Left renal pelvis (tissue), 4 donors: ENCODE data around the gene RPL36AL. TPM values are rescaled to one million over a fixed set of nuclear protein-coding genes. Genes with fewer than 3 reads are reported as not detected.
"Not testable (repeated sequence)": the region's sequence is repeated elsewhere in the genome, so short reads cannot be mapped to it uniquely, and the experiment has no call there.

ENCODE experiments used
- DNase-seq, 4 donors: peaks; one replicate each; pipeline ENCODE4 v3.0.0-alpha.2; 2013; ENCODE audit warnings: low read depth in 4 of 4, low spot score in 3 of 4
- polyA plus RNA-seq, 4 donors: library from polyadenylated mRNA; unstranded; fragments of 120-200 nt; gene quantifications; one replicate each; pipeline ENCODE4 v1.2.1, GENCODE V29; 2013; ENCODE audit not compliant: insufficient read length in 4 of 4

RPL36AL gene
- polyA plus RNA-seq, 4 donors: 142 to 225 (median 187) TPM

DNA sequence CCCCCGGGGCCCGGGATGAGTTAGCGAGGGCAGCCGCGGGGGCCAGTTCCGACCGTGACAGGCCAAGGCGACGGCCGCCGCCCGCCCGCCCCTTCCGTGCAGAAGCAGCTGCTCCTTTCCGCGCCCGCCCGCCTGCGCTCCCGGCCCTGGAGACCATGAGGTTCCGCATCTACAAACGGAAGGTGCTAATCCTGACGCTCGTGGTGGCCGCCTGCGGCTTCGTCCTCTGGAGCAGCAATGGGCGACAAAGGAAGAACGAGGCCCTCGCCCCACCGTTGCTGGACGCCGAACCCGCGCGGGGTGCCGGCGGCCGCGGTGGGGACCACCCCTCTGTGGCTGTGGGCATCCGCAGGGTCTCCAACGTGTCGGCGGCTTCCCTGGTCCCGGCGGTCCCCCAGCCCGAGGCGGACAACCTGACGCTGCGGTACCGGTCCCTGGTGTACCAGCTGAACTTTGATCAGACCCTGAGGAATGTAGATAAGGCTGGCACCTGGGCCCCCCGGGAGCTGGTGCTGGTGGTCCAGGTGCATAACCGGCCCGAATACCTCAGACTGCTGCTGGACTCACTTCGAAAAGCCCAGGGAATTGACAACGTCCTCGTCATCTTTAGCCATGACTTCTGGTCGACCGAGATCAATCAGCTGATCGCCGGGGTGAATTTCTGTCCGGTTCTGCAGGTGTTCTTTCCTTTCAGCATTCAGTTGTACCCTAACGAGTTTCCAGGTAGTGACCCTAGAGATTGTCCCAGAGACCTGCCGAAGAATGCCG is 872 bp upstream of the RPL36AL start:
- DNase-seq: no peak

DNA sequence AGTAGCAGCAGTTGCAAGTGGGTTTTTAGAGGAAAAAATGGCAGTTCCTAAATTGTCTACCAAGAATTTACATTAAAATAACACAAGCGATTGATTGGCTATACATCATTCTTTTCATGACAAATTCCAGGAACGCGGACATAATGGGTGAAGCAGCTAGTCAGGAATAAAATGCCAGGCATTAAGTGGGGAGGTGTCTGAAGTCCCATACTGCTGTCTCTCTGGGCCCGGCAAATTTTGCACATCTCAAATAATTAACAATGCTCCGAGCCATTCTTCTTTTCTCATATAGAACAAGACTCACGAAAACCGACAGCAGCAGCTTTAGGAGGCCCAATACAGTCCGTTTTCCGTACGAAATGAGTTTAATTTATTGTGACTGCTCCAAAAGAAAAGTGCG is 696 bp downstream of the RPL36AL start:
- DNase-seq: no peak

DNA sequence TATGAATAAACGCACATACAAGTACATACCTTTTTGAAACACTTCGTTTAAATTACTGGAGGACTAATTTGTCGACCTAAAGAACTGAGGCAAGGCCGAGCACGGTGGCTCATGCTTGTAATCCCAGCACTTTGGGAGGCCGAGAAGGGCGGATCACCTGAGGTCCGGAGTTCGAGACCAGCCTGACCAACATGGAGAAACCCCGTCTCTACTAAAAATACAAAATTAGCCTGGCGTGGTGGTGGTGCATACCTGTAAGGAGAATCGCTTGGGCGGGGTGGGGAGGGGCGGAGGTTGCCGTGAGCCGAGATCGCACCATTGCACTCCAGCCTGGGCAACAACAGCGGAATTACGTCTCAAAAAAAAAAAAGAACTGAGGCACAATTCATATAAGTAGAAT is 1.2 kb downstream of the RPL36AL start:
- DNase-seq: not testable (repeated sequence)

DNA sequence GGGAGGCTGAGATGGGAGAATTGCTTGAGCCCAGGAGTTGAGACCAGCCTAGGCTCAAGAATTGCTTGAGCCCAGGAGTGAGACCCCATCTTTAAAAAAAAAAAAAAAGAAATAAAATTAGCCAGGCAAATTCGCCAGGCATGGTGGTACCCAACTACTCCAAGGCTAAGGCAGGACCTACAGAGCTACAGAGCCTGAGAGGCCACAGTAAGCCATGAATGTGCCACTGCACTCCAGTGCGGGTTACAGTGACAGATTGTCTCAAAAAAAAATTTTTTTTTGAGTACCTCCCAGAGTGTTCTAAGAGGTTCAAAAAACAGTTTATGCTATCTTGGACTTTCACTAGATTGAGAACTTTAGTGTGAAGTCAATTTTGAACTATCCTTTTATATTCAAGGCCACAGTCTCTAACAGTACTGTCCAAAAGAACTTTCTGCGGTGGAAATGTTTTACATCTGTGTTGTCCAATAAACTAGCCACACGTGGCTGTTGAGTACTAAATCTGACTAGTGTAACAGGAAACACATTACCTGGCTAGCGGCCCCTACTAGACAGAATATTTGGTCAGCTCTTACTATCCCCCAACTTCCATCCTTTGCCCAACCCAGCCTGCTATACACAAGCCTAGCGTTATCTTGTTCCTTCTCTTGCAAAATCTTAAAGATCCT is 2.4 kb downstream of the RPL36AL start:
- DNase-seq: no peak

DNA sequence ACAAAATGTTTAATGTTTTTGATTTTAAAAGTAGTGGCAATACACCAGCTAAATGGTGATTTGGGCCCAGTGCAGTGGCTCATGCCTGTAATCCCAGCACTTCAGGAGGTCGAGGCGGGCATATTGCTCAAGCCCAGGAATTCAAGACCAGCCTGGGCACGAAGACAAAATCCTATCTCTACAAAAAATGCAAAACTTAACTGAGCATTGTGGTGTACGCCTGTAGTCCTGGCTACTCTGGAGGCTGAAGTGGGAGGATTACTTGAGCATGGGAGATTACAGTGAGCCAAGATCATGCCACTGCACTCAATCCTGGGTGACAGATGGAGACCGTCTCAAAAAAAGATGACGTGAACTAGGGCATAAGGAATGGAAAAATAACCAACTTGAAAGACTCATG is 4.7 kb downstream of the RPL36AL start:
- DNase-seq: no peak

DNA sequence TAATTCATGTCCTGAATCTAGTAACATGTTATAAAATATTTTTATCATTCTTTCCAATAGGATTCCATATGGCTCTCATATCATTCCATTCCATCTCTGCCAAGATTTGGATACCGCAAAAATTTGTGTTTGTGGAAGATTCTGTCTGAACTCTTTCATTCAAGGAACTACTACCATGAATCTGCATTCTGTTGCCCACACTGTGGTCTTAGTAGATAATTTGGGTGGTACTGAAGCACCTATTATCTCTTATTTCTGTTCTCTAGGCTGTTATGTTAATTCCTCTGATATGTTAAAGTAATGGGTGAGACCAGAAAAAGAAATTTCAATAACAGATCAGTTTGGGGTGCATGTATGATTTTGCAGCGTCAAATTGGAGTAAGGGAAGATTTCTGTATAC is 6.2 kb downstream of the RPL36AL start:
- DNase-seq: no peak

DNA sequence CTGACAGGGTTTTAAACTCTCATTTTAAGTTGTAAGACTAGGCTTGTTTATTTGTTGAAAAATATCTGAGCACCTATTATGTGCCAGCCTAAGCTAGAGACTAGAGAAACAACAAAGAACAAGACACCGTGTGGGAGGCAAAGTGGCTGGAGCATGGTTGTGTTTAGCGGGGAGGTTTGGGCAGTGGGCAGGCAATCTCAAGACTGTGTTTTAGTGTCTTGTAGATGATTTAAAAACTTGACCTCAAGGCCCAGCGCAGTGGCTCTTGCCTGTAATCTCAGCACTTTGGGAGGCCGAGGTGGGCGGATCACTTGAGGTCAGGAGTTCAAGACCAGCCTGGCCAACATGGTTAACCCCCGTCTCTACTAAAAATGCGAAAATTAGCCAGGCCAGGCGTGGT is 7.8 kb downstream of the RPL36AL start:
- no peak for DNase-seq

DNA sequence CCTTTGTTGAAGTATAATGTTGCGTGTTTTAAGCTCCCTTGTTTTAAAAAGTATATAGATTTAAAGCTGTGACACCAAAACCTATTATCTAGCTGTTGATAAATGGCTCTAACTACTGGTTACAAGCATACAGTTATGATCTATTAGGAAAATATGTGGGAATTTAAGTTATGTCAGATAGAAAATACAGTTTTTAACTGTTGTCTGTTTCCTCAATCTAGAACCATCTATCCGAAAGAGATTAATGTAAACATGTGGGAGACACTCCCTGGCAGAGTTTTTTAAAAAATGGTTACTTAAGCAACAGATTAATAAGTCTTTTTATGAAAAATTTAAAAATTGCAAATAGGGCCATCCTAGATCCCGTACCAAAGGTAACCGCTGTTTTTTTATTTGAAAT is 8.2 kb downstream of the RPL36AL start:
- DNase-seq: no peak

DNA sequence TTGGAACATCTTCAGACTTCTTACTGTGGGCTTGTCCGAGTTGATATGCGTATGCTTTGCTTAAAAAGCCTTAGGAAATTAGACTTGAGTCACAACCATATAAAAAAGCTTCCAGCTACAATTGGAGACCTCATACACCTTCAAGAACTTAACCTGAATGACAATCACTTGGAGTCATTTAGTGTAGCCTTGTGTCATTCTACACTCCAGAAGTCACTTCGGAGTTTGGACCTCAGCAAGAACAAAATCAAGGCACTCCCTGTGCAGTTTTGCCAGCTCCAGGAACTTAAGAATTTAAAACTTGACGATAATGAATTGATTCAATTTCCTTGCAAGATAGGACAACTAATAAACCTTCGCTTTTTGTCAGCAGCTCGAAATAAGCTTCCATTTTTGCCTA is 12.8 kb downstream of the RPL36AL start:
- DNase-seq: no peak

DNA sequence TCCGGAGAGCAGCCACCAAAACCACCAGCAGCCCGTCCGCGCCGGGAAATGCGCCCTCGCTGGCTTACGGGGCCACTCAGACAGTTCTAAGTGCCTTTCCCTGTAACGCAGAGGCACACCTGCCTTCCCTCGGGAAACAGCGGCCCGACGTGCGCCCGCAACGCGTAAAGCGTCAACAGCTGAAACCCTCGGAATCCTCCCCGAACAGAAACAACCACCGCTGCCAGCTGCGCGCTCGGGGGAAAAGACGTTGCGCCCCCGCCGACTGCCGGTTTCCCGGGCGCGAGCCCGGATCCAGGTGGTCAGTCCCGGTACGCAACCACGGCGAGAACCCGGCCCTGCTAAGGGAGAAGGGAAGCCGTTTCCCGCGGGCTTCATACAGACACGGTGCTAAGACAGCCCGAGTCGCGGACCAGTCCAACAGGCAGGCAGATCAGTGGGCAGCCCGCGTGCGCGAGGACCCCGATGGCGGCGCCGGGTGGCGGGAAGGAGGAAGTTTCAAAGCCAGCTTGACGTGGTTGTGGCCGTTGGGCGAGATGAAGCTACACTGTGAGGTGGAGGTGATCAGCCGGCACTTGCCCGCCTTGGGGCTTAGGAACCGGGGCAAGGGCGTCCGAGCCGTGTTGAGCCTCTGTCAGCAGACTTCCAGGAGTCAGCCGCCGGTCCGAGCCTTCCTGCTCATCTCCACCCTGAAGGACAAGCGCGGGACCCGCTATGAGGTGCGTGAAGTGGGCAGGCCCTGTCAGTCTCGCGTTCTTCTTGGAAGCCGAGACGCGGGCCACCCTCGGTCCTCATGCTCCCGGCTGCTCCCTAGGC is 21.7 kb downstream of the RPL36AL start, which contains the start of gene LRR1:
Gene LRR1, plus strand, starts transcription at position 456 of the 816 bp plus-strand sequence. Its CDS starts 81 bp downstream, at position 537.
- peak in 2 of 4 donors; percentile 72 to 77 for DNase-seq

DNA sequence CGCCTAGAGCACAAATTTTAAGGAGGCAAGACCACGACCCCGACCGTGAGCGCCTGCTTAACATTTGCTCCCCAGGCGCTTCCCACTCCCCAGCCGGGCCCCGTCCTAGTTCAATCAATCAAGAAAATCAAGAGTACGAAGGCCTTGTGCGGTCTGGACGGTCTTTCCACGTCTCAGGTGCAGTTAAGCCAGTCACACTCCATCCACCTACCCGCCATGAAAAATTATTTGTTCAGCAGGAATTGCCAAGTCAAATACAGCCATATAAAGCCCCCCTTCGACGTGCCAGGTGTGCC is 22.3 kb downstream of the RPL36AL start:
- no peak for DNase-seq

DNA sequence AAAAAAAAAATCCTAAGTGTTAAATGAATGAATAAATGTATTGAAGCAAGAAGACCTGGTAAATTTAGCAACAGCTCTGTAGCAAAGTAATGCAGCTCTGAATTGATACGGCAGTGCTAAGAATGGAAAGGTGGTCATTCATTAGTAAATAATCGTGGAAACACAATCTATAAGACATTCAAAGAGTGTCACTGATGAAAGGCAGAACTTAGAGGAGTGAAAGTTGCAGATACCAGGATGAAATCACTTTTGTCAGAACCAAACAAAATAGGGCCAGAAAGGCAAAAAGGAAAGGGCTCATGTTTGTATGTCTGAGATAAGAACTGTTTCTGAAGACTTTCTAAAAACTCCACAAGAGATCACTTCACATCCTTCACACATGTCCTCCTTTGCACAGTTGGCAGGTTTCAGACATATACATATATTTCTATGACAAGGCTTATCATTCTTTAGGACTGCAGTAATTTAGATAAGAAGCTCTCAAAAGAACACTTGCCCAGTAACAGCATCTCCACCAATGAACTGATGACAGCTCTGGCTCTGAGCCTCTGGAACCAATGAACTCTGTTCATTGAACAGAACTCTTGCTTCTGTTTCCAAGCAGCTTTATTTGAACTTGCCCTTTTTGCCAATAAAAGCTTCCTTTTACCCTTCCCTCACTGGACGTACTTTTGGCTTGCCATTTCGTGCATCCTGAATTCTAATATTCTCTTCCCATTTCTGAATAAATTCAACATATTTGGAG is 25.9 kb downstream of the RPL36AL start:
- no peak for DNase-seq

DNA sequence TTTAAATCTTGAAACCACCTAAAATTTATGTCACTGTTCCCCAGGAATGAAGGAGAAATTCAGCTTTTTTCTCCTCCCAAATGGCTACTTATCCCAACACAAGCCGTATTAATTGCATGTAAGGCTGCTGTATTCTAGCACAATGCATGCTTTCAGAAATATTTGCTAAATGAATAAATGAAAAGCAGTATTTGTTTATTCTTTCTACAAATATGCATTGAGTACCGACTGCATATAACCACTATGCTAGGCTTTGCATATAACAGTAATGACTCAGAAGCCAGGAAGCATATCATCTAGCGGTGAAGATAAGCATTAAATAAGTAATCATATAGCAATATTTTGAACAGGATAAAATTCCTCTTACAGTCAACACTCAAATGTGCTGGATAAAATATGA is 27.4 kb downstream of the RPL36AL start:
- no peak for DNase-seq

DNA sequence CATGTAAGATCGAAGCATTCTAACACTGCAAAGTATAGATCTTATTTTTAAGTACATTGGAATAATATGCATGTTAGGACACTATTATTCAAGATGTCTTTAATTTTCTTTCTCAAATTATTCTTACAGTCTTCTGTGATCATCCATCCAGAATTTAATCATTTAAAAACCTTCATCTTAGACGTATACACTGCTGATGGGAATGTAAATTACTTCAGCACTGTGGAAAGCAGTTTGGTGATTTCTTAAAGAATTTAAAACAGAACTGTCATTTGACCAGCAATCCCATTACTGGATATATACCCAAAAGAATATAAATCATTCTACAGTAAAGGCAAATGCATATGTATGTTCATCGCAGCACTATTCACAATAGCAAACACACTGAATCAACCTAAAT is 31.0 kb downstream of the RPL36AL start:
- DNase-seq: no peak

DNA sequence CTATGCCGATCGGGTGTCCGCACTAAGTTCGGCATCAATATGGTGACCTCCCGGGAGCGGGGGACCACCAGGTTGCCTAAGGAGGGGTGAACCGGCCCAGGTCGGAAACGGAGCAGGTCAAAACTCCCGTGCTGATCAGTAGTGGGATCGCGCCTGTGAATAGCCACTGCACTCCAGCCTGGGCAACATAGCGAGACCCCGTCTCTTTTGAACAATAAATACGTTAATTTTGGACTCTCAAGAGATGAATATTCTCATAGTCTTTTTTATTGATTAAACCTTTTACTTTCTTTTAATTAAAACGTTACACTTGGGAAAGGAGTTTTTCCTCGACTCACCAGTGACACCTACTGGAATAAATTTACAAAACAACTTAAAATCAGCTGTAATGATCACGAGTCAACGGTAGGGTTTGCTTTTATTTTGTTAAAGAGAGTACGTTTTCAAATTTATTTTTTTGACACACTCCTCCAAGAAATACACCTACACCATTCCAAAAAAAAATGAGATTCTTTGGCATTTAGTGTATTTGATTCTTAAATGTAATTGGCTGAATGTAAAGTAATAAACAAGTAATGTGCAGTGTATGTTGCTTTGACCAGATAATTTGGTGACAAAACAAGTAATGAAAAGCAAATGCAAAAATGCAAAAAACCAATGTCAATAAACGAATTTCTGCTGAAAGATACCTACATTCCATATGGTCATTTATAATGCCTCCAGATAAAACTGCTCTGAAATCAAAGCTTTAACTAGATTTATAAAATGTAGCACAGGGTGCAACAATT is 33.6 kb downstream of the RPL36AL start:
- DNase-seq: peak in 2 of 4 donors; percentile 56 to 65

DNA sequence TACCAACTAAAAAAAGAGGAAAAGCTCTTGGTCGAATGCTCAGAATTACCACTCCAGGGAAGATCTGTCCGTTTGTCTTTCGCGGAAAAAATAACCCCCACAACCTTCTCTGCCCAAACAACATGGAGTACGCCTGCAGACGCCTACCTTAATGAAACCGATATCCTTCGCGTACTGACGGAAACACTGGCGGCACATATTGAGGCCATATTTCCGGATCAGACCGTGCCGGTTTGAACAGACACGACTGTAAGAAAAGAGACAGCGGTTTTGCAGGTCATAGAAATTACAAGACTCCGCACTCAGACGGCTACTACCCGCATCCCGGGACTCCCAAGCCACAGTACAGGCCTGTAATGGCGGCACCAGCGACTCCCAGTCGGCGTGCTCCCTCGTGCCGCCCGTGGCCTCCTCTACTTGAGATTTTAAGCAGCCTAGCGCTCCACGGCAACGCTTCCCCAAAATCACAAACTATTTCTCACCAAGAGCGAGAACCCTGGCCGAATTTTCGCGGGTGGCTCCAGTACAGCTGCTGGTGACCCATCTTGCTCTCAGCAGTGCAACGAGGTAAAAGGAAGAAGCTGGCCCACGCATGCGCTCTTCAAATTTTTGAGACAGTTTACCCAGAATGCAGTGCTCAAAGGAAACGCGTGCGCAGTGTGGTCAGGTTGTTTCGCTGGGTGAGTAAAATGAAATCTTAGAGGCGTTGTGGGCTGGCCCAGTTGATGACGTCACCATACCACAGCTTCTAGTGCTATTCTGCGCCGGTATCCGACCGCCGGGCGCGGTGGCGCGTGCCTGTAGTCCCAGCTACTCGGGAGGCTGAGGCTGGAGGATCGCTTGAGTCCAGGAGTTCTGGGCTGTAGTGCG is 34.4 kb downstream of the RPL36AL start, which contains the start of gene RPS29:
Gene RPS29, minus strand, starts transcription at position 578 of the 870 bp plus-strand sequence. Its CDS starts 34 bp downstream, at position 544.
- DNase-seq: peak; percentile 98 to 99 (median 98)

DNA sequence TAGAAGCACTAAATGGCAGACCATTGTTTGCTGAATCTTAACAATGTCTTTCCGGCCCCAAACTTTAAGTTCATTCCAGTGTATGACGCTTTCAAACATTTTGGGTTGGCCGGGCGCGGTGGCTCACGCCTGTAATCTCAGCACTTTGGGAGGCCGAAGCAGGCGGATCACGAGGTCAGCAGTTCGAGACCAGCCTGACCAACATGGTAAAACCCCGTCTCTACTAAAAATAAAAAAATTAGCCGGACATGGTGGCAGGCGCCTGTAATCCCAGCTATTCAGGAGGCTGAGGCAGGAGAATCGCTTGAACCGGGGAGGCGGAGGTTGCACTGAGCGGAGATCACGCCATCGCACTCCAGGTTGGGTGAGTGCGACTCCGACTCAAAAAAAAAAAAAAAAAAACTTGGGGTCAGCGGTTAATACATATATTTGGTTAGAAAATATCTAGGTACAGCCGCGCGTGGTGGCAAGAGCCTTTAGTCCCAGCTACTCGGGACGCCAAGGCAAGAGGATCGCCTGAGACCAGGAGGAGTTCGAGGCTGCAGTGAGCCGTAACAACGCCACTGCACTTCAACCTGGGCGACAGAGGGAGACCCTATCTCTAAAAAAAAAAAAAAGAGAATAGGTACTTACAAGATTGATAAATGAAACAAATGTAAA is 35.3 kb downstream of the RPL36AL start:
- DNase-seq: not testable (repeated sequence)

DNA sequence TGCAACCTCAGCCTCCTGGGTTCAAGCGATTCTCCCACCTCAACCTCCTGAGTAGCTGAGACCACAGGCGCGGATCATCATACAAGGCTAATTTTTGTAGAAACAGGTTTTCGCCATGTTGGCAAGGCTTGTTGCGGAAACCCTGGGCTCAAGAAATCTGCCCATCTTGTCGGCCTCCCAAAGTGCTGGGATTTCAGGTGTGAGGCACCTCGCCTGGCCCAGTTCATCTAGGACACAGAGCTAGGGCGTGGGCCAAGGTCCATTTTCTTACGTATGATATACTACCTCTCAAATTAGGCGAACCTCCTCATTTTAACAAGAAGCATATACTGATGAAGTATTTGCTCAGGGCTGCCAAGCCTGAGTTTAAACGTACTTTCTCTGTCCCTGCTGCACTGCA is 36.4 kb downstream of the RPL36AL start:
- no peak for DNase-seq
